Adipose tissue (tissue), 3 donors: ENCODE results near the gene CYBB. TPM values are rescaled to one million over a fixed set of nuclear protein-coding genes. Genes with fewer than 3 reads are reported as not detected.

Experiments
- H3K27ac ChIP-seq: one replicate; pipeline ENCODE4 v1.5.1; 2013; ENCODE audit warnings: low read depth, low read length
- WGBS, 3 donors: extraction: QIAGEN DNeasy Blood & Tissue Kit; methylation state at CpG; one replicate each; pipeline ENCODE4 v1.1.7; 2013; 5-methylcytosine and 5-hydroxymethylcytosine counted together
- polyA plus RNA-seq, 3 donors: library from polyadenylated mRNA; stranded (reverse); fragments of 200-250 nt; gene quantifications; one replicate each; pipeline ENCODE4 v1.2.3, GENCODE V29; 2013
- donor health status: healthy with polysubstance abuse.
- donor health status: Bipolar disorder and iron deficiency.
- donor health status: healthy.

CYBB gene
- polyA plus RNA-seq, 3 donors: 2.8 to 19.8 (median 11.1) TPM

- H3K27ac ChIP-seq: no peak overlapping the region
- 56 to 78% (median 64%) methylated on average over 3 of the region's 3 CpGs for whole genome bisulfite sequencing, 3 donors
Observed at GRCh38 chrX:37781814-37782213, 2.0 kb downstream of the CYBB start.

DNA sequence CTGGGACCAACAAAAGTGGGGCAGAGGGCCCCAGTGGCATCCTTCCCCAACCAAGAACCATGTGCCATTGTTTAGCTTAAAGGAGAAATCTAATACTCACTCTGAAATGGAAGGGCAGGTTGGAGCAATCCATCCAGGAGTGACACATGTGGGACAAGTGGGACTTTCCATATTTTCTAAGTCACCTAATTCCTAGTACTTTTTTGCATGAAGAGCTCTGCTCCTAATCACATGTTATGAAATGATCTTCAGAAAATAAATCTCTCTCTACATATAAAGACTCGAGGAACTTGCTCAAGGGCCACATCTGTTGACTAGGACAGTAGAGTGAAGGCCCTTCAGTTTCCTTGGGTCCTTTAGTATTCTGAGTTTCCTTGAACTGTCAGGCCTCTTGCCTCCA, 2.5 kb downstream of the CYBB start:
- WGBS, 3 donors: 65 to 78% (median 75%) methylated on average over 1 of the region's 1 CpG
- no peak overlapping the region for H3K27ac ChIP-seq

DNA sequence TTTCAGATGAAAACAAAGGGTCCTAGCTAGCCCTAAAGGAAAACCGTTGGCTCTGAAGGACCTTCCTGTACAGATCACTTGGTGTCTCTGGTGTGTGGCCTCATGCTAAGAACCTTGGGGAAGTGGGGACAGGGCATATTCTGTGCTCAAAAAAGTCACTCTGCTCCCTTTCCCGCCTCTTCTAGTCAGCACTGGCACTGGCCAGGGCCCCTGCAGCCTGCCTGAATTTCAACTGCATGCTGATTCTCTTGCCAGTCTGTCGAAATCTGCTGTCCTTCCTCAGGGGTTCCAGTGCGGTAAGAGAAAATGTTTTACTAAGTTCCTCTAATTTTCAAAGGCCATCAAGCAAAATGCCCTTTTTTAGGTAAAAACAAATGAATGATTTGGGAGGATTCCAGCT, 3.4 kb downstream of the CYBB start:
- 50 to 93% (median 59%) methylated on average over 4 of the region's 4 CpGs for WGBS, 3 donors
- no peak overlapping the region for H3K27ac ChIP-seq

DNA sequence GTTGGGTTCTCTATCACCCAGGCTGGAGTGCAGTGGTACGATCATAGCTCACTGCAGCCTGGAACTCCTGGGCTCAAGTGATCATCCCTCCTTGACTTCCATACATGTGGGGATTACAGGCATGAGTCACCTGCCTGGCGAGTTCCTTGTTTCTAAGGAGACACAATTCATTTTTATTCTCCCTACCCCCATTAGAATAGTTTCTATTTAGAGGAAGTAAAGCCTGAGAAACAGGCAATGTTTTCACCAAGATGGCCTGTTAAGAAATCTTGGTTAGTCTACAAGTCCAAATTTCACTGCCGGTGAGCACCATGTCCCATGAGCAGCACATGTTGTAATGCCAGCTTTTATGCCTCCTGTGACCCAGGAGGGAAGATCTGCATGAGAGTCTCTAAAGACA, 5.7 kb downstream of the CYBB start:
- 51 to 89% (median 65%) methylated on average over 3 of the region's 3 CpGs for WGBS, 3 donors
- no peak overlapping the region for H3K27ac ChIP-seq

DNA sequence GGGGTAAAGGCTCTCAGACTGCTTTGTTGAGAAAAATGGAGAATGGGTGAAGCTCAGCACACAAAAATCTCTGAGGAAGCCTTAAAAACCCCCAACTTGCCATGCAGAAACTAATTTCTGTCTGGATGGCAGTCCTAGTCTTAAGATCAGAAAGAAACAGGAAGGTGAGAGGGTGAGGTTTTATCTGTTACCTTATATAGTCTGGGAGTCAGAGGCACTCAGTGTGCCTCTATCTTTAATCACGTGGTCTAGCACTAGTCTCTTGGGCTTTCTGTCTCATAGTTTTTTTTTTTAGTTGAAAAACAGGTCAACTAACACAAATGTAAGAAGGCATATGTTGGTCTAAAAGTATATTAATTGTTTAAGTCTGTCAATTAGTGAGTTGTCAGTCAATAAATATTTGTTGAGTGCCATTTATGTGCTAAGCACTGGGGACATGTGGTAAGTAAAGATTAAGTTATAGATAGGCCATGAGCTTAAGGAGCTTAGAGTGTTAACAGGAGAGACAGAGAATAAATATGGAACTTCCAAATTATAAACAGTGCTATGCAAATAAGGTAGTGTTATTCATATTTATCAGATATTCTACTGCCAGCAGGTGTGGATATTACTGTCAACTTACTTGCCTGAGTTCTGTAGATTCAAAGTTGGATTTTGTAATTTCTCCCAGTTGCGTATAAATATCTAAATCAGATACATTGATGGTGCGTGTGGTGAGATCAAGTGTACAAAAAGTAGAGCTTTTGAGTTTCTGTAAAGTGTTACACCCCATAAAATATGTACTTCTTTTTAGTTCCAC, 7.0 kb downstream of the CYBB start:
- no peak overlapping the region for H3K27ac ChIP-seq
- 42 to 83% (median 50%) methylated on average over 3 of the region's 3 CpGs for WGBS, 3 donors

GRCh38 chrX:37787423-37787869, 7.6 kb downstream of the CYBB start:
- 40 to 78% (median 62%) methylated on average over 5 of the region's 5 CpGs for WGBS, 3 donors
- no peak overlapping the region for H3K27ac ChIP-seq

DNA sequence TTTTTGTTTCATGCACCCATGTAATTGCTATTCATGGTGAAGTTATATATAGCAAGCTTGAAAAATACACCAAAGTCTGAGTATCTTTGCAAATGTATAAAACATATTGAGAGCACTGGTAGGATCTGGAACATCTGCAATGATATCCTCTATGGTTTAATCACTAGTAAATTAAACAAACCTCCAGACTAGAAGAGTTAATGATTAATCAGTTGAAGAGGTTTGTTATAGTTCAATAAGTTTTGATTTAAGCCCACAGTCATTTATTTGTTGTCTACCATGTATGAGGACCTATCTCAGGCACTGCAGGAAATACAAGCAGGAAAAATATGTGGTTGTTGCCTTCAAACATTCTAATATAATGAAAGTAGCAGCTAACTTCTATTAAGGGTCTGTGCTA, 16.5 kb downstream of the CYBB start:
- no peak overlapping the region for H3K27ac ChIP-seq

GRCh38 chrX:37796805-37797204, 16.9 kb downstream of the CYBB start:
- no peak overlapping the region for H3K27ac ChIP-seq

DNA sequence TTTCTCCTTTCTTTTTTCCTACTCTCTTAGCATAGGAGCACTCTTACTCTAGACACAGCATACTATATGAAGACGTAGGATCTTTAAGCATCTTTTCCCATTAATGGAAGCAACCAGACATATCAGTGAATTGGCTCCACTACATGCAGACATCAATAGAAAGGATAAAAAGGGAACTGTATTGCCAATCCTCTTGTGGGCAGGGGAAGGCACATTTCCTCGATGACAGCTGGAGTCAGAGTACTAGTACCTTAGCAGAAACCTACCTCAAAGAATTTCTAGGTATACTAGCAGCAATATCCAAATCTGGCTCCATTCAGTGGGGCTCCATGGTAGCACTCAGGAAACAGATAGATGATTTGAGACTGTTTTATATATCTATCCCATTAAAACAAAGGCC, 20.1 kb downstream of the CYBB start:
- 62 to 92% (median 75%) methylated on average over 2 of the region's 2 CpGs for WGBS, 3 donors
- no peak overlapping the region for H3K27ac ChIP-seq

DNA sequence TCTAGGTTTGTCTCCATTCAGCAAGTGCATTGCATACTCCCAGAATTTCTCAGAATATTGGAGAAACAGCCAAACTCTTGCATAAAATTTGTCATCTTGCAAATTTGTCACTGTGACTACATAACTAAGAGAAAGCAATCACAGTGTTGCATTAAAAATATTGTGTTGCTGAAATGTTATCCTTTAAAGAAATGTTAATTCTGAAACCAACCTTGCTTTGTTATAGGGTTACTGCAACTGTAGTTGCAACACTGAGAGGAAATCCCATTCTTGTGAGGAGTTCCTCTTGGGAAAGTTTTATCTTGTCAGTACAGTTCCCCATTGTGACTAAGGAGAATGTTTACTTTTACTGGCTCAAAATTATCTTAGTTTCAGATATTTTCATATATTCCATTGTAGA, 20.9 kb downstream of the CYBB start:
- no peak overlapping the region for H3K27ac ChIP-seq

DNA sequence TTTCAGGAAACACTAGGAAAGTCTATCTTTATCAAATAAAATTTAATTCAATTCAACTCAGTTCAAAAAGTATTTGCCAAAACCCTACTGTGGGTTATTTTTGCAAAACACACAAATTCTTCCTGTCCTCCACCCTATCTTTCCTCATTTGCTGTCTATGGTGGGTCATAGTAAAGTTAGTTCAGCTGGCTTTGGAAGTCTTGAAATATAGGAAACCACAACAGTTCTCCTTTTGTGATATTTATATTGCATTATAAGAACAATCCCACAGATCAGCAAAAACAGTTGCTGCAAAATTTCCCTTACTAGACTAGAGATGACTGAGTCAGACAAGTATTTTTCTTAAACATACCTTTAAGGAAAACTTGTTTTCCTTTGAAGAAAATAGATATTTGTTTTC, 22.2 kb downstream of the CYBB start:
- no peak overlapping the region for H3K27ac ChIP-seq

DNA sequence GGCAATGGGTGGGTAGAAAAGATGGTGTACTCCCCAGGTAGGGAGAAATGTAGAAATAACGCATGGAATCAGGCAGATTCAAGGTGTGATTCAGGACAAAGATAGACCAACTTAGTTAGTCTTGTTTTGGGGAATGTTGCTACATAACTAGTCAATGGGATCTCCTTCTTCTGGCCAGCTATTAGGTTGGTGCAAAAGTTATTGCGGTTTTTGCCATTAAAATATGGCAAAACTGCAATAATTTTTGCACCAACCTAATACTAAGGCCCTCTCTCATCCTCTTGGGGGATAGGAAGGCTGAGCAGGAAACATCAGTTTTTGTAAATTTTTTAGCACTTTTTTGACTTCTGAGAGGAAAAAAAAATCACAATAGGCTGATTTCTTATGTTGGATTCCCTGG, 23.2 kb downstream of the CYBB start:
- no peak overlapping the region for H3K27ac ChIP-seq
- WGBS, 3 donors: 49 to 91% (median 90%) methylated on average over 2 of the region's 2 CpGs

DNA sequence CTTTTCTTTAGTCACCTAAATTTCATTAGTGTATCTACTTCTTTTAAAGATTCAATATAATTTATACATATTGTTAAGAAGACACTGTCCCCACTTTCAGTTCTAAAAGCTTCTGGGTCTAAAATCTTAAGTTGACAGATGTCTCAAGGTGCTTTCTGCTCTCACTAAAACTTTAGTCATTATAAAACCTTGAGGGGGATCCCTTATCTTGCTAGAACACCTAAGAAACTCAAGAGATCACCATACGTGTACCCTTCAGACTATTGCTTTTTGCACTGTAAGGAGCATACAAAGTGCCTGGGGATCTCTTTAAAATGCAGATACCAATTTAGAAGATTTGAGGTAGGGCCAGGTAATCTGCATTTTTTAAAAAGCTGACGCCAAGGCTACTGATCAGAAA, 30.1 kb downstream of the CYBB start:
- no peak overlapping the region for H3K27ac ChIP-seq
- 62 to 93% (median 83%) methylated on average over 2 of the region's 2 CpGs for WGBS, 3 donors

GRCh38 chrX:37812110-37812509, 32.3 kb downstream of the CYBB start:
- no peak overlapping the region for H3K27ac ChIP-seq
- 14 to 54% (median 16%) methylated on average over 1 of the region's 1 CpG for WGBS, 3 donors

DNA sequence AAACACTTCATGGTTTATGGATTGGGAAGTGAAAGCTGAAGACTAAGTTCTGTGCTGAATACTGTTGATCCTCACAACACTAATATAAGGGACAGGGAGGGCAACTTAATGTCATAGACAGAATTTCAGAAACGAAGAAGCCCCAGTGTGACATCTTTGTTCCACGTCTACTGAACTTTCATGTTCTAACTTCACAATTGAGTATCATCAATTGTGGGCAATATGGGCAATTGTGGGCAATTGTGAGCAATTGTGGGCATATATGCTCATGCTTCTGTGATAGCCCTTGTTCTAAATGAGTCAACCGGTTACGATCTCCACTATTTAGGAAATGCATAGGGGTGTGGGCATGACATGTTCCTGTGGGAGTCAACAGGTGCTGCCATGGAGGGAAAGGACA, 33.7 kb downstream of the CYBB start:
- 69 to 87% (median 75%) methylated on average over 4 of the region's 4 CpGs for WGBS, 3 donors
- no peak overlapping the region for H3K27ac ChIP-seq

GRCh38 chrX:37815366-37815765, 35.5 kb downstream of the CYBB start:
- H3K27ac ChIP-seq: no peak overlapping the region
- WGBS, 3 donors: 69 to 80% (median 70%) methylated on average over 5 of the region's 5 CpGs

GRCh38 chrX:37816766-37817165, 36.9 kb downstream of the CYBB start:
- H3K27ac ChIP-seq: no peak overlapping the region
- 70 to 89% (median 88%) methylated on average over 4 of the region's 4 CpGs for WGBS, 3 donors

DNA sequence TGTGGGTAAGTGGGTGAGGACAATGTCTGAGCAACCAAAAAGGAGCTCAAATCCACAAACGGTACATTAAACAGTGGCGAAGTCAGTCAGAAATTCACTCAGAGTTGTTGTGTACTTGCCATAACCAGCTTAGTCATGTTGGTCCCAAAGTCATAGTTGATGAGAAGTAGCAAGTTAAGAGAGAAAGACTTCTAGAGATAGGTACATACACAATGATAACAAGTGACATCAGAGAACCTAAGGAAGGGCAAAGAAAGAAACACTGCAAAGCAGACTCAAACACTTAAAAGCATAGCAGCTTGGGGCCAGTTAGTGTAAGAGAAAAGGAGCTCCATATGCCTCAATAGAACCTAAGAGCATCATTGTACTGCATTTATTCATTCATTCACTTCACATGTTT, 37.3 kb downstream of the CYBB start:
- H3K27ac ChIP-seq: no peak overlapping the region
- WGBS, 3 donors: 80 to 92% (median 92%) methylated on average over 2 of the region's 2 CpGs

DNA sequence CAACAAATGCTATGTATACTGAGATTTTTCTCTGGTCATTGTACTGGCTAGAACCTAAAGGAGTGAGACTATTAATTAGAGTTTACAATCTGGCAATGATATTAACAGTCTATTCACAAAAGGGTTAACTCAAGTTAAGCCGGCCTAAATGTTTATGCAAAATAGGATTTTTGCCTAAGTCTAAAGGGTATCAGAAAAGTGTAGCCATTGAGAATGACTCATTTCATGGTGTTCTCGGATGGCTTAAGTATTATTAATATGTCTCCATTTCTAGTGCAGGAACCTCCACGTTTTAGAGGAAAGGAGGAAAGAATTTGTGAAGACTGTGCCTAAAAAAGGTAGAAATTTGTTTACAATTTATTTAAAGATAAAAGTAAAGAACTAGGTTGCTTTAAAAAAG, 37.7 kb downstream of the CYBB start:
- WGBS, 3 donors: 44 to 50% (median 49%) methylated on average over 3 of the region's 3 CpGs

DNA sequence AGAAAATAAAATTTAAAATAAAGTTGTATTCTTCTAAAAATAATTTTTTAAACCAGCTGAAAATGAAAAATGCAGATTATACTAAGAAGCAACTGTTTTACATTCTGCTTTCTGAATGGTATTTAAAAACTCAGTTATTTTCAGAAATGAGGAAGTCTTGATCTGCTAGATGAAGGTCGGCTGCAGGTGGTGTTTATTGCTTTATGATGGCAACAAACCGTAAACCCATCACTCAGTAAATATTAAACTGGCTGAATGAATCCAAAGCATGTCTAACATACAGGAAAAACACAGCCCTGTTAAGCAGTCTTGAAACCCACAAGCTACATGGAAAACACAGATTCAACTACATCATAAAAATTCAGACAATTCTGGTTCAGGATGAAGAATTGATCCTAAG, 38.2 kb downstream of the CYBB start:
- 42 to 54% (median 49%) methylated on average over 2 of the region's 2 CpGs for WGBS, 3 donors
- no peak overlapping the region for H3K27ac ChIP-seq

More for the DNA sequence above, 37.7 kb downstream of the CYBB start:
- no peak overlapping the region for H3K27ac ChIP-seq

DNA sequence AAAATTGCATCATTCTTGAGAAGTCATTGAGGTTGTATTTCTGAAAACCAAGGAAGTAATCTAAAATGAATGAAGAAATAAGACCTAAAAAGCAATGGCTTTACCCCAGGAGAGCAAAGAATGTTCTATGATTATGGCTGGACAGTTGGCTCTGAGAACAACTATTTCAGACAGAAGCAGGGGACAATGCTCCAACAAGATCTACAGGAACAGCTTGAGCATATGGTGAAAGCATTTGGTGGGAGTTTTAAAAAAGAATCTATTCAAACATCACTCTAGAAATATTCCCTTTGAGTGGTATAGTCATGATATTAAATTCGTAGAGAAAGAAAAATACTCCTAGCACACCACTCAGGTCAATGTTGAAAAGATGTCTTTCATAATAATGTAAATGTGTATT, 40.8 kb downstream of the CYBB start:
- no peak overlapping the region for H3K27ac ChIP-seq
- 78 to 85% (median 80%) methylated on average over 1 of the region's 1 CpG for WGBS, 3 donors
